ENCODE results near the gene SOX2. TPM values are rescaled to one million over a fixed set of nuclear protein-coding genes. Genes with fewer than 3 reads are reported as not detected.
"Not testable (repeated sequence)": the region's sequence is repeated elsewhere in the genome, so short reads cannot be mapped to it uniquely, and the experiment has no call there.

Gene SOX2
- total RNA-seq, 3 donors from 2014 or later, result under 0.01 to 0.16 TPM; not detected in 1

- Histone ChIP-seq H3K27me3 (no peaks in the 10 kb centered on the region), H3K9me3 (no peaks in the 10 kb centered on the region), H3K4me3 (no peak overlapping the region), H3K27ac (no peak overlapping the region), H3K4me1 (no peaks in the 10 kb centered on the region), H3K36me3 (no peaks in the 10 kb centered on the region)
- DNase-seq (ENCODE audit: low spot score in 2 of 2), result no peak
- intact Hi-C loops (cut with DNase I; ENCODE audit: low total_unique reads), result no loop called here
- TF ChIP-seq POLR2AphosphoS5 (IDR thresholded peaks at IDR 0.05), result no peak
Observed at GRCh38 chr3:181756645-181757297, 45.0 kb downstream of the SOX2 start.

- H3K27ac ChIP-seq, result no peak overlapping the region
- TF ChIP-seq POLR2A (IDR thresholded peaks at IDR 0.05) (no peak), CTCF (IDR thresholded peaks at IDR 0.05) (no peak), POLR2AphosphoS5 (IDR thresholded peaks at IDR 0.05) (no peak)
- no peaks in the 10 kb centered on the region for H3K4me1 ChIP-seq
- no peak for DNase-seq (ENCODE audit: low spot score in 2 of 2)
- intact Hi-C loops (cut with DNase I; ENCODE audit: low total_unique reads), result no loop called here
- no peaks in the 10 kb centered on the region for H3K27me3 ChIP-seq
- H3K36me3 ChIP-seq, result no peaks in the 10 kb centered on the region
- H3K4me3 ChIP-seq, result no peak overlapping the region
- no peaks in the 10 kb centered on the region for H3K9me3 ChIP-seq
Observed at GRCh38 chr3:181757694-181758306, 46.1 kb downstream of the SOX2 start.

- no peak for DNase-seq (ENCODE audit: low spot score in 2 of 2)
- H3K4me3 ChIP-seq, result no peak overlapping the region
- H3K4me1 ChIP-seq, result no peaks in the 10 kb centered on the region
- H3K27ac ChIP-seq, result no peak overlapping the region
- no peaks in the 10 kb centered on the region for H3K27me3 ChIP-seq
- TF ChIP-seq POLR2AphosphoS5 (IDR thresholded peaks at IDR 0.05), result no peak
- TF ChIP-seq CTCF (IDR thresholded peaks at IDR 0.05), result no peak
- no peak for TF ChIP-seq POLR2A (IDR thresholded peaks at IDR 0.05)
- H3K36me3 ChIP-seq, result no peaks in the 10 kb centered on the region
- intact Hi-C loops (cut with DNase I; ENCODE audit: low total_unique reads), result no loop called here
- H3K9me3 ChIP-seq, result no peaks in the 10 kb centered on the region
Observed at GRCh38 chr3:181761906-181762305, 50.2 kb downstream of the SOX2 start.

- H3K4me3 ChIP-seq, result not testable (repeated sequence)
Observed at GRCh38 chr3:181764033-181764432, 52.3 kb downstream of the SOX2 start.

More at GRCh38 chr3:181764033-181764432, 52.3 kb downstream of the SOX2 start:
- H3K36me3 ChIP-seq; H3K4me1 ChIP-seq; H3K27ac ChIP-seq; H3K9me3 ChIP-seq; DNase-seq (ENCODE audit: low spot score in 2 of 2); intact Hi-C loops (cut with DNase I; ENCODE audit: low total_unique reads); H3K27me3 ChIP-seq: not testable (repeated sequence)
